Upper lobe of left lung (tissue), 6 donors: ENCODE data around the gene ZNF534. TPM values are rescaled to one million over a fixed set of nuclear protein-coding genes. Genes with fewer than 3 reads are reported as not detected.

Experiments
- small RNA-seq, 4 donors: library from RNA; depleted of rRNA; stranded (forward); fragments of <200 nt; gene quantifications; one replicate each; pipeline ENCODE3, GENCODE V24; 2016
- total RNA-seq, 6 donors: library from RNA; depleted of rRNA in 4 of 6; stranded (reverse); fragments of >200 nt in 4 of 6; gene quantifications; one replicate each; pipeline versions ENCODE4 v1.1.0 to v1.2.1, GENCODE V29; 2016 to 2021
- donor health status: DM: no; HTN: no; CAD: no; lungs with moderate emphysema.
- donor health status: DM: no; HTN: yes; CAD: no; lungs with severe emphysema.

ZNF534 gene
- total RNA-seq, 6 donors from 2014 or later: 0.17 to 0.55 (median 0.30) TPM; not detected in 3

Small RNA genes within 50 kb of the gene (small RNA-seq; reads per million reads assigned to genes)
- gene AC010332.1: 0 reads per million in 4 donors

Other genes with a start within 250 kb of the ZNF534 start
- 100 to 1,000 TPM in 5 of 6 donors, 10 to 100 TPM in 1; 90.1 to 214 (median 177) TPM for gene PPP2R1A, start 239.1 kb upstream of the ZNF534 start, total RNA-seq
- 10 to 100 TPM in 4 of 6 donors, 1 to 10 TPM in 2; 4.0 to 20.0 (median 14.7) TPM for gene ZNF766, start 159.6 kb upstream of the ZNF534 start, total RNA-seq
- 10 to 100 TPM in 2 of 6 donors, 1 to 10 TPM in 4; 2.7 to 13.6 (median 8.4) TPM for gene ZNF480, start 132.0 kb upstream of the ZNF534 start, total RNA-seq
- 1 to 10 TPM; 1.7 to 5.3 (median 2.7) TPM for gene ZNF610, start 92.9 kb upstream of the ZNF534 start, total RNA-seq
- gene ZNF880, start 59.2 kb upstream of the ZNF534 start, total RNA-seq: 10 to 100 TPM in 5 of 6 donors, 1 to 10 TPM in 1; 9.9 to 19.4 (median 12.4) TPM
- 10 to 100 TPM; 10.2 to 36.7 (median 27.5) TPM for gene ZNF528, start 31.3 kb upstream of the ZNF534 start, total RNA-seq
- gene ZNF578, start 24.4 kb downstream of the ZNF534 start, total RNA-seq: 1 to 10 TPM in 3 of 6 donors, under 1 TPM in 2, not detected in 1; 0.83 to 2.4 (median 1.0) TPM
- gene ZNF808, start 98.5 kb downstream of the ZNF534 start, total RNA-seq: 10 to 100 TPM; 12.6 to 63.9 (median 25.3) TPM
- 10 to 100 TPM in 5 of 6 donors, 1 to 10 TPM in 1; 6.8 to 25.3 (median 16.0) TPM for gene ZNF701, start 141.1 kb downstream of the ZNF534 start, total RNA-seq
- gene ZNF83, start 209.2 kb downstream of the ZNF534 start, total RNA-seq: 100 to 1,000 TPM in 1 of 6 donors, 10 to 100 TPM in 5; 27.3 to 161 (median 45.5) TPM